ENCODE data around the gene TSHR.

DNA sequence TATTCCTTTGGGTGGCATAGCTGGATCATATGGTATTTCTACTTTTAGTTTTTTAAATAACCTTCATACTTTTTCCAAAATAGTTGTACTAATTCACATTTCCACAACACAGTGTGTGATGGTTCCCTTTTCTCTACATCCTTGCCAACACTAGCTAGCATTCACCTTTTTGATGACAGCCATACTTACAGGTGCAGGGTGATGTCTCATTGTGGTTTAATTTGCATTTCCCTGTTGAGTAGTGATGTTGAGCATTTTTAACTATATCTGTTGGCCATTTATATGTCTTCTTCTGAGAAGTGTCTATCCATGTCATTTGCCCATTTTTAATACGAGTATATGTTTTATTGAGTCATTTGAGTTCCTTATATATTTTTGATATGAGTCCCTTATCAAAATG lies 96.1 kb downstream of the TSHR start:
- TF ChIP-seq MAFK (IDR thresholded peaks at IDR 0.05; ENCODE audit: low read depth, low read length) (no peak), CTCF (conservative IDR thresholded peaks at IDR 0.05; ENCODE audit: low read depth, low read length) (no peak), POLR2A (IDR thresholded peaks at IDR 0.05; ENCODE audit: low read depth, low read length) (no peak), CEBPB (IDR thresholded peaks at IDR 0.05; ENCODE audit: low read depth, low read length) (no peak), RAD21 (IDR thresholded peaks at IDR 0.05; ENCODE audit: low read length) (no peak), USF2 (IDR thresholded peaks at IDR 0.05; ENCODE audit: low read depth, low read length) (no peak), SMC3 (IDR thresholded peaks at IDR 0.05; ENCODE audit: low read depth, low read length) (no peak), MAZ (IDR thresholded peaks at IDR 0.05; ENCODE audit: borderline replicate concordance, low read depth, low read length) (no peak)
